ENCODE measurements around the gene HOXD10.
A peak's percentile ranks its signal among the peaks of the same experiment; 100 is the strongest.

The HOXD10 gene

GRCh38 chr2:176082824-176083751, 33.5 kb upstream of the HOXD10 start:
- peak; percentile 61 for DNase-seq (ENCODE audit: low spot score)
- no peak overlapping the region for H3K27ac ChIP-seq
- no peak for TF ChIP-seq CTCF (IDR thresholded peaks at IDR 0.05)
- peak overlapping the region; percentile 28 for H3K4me3 ChIP-seq

- no peak within 1 kb of the TSS for H3K27ac ChIP-seq
- H3K4me3 ChIP-seq, result peak within 1 kb of the TSS; percentile 28
- TF ChIP-seq CTCF (IDR thresholded peaks at IDR 0.05), result no peak
- DNase-seq (ENCODE audit: low spot score), result peak; percentile 36
Observed at GRCh38 chr2:176083796-176084261, 32.7 kb upstream of the HOXD10 start, which contains the start of gene EVX2. Gene EVX2 (minus strand): TSS chr2:176083962. CDS start chr2:176083776, 186 bp downstream.

DNA sequence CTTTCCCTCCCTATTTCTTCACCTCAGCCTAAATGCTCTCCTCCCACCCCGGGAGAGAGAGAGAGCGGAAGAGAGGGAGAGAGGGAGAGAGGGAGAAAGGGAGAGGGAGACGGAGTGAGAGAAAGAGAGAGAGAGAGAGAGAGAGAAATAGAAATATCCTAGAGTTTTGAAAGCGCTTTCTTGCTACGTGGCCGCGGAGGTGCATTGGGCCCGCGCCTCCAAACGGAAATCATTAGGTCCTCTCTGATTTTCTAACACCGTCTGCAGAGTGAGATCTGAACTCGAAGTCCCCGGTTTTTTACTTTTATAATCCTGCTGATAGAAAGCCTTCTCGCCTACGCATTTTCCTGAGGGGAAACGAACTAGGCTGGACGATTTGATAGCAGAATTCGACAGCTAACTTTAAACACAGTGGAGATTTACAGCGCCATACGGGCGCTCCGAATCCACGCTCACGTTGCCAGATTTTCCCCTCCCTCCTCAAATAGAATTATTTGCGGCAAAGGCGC, 31.9 kb upstream of the HOXD10 start:
- no peak overlapping the region for H3K27ac ChIP-seq
- DNase-seq (ENCODE audit: low spot score), result peak; percentile 1
- no peak overlapping the region for H3K4me3 ChIP-seq
- TF ChIP-seq CTCF (IDR thresholded peaks at IDR 0.05), result no peak

DNA sequence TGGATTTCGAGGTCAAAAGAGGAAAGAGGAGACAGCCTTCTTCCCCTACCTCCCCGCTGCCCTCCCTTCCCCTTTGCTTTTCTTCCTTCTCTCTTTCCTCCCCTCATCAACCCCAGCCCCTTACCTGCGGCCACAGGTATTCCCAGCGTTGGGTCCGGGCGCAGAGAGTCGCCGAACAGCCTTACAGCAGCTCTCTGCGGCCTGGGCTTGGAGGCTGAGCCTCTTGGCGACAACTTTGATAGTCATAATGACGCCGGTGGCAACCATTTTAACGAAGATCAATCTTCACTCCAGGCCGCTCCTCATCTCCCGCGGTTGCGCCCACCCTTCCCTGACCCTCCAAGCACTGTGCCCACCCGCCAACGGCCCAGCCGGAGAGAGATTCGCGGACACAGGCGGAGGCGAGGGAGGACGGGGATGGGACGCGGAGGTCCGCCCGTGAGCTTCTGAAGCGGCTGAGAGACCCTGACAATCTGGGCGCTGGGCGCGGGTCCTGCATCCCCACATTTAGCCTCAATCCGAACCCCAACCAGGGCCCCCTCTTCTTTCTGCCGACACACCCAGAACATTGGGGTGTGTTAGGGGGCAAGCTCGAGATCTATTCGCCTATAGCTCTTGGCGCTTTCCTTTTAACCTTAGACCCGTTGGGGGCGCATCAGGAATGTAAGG, 31.3 kb upstream of the HOXD10 start:
- DNase-seq (ENCODE audit: low spot score), result peak; percentile 47
- Histone ChIP-seq H3K27ac (no peak overlapping the region), H3K4me3 (peak overlapping the region; percentile 25)
- TF ChIP-seq CTCF (IDR thresholded peaks at IDR 0.05), result no peak

DNA sequence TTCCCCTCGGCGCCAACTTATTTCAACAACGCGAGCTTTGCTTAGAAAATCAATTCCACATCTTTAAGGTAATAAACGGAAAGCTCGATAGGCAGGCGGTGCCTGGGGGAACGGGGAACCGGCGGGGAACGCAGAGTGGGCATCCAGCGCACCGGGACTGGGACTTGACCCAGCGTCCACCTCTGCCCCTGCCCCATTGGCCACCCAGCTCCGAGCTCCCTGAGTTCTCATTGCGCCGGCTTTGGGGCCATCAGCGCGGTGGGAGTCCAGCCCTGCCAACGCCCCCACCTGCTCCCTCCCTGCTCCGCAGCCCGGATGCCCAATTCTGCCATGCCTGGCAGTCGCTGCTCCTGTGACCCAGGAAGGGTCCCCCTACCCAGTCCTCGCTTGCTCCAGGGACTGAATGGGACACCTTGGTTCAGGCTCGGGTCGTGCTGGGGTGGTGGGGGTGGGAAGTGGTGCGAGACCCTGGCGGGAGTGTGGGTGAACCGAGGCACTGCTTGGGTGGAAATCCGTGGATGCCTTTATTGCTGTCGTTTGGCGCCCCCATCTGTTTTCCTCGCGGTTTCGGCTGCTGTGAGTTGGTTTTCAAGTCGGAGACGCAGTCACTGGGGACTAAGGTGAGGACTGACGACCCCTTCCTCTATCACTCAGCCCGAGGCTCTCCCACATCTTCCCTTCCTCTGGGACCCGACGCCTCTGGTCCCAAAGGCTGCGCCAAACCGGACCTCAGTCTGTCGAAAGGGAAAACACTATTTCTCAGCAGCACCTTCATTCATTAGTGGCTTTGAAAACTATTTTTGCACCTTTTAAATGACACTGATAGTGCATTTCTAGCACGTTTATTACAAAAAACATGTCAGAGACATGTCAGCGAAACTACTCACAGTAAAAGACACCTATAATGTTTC, 30.5 kb upstream of the HOXD10 start:
- peak; percentile 20 for TF ChIP-seq CTCF (IDR thresholded peaks at IDR 0.05)
- peak overlapping the region; percentile 41 for H3K4me3 ChIP-seq
- peak; percentile 67 for DNase-seq (ENCODE audit: low spot score)
- no peak overlapping the region for H3K27ac ChIP-seq

DNA sequence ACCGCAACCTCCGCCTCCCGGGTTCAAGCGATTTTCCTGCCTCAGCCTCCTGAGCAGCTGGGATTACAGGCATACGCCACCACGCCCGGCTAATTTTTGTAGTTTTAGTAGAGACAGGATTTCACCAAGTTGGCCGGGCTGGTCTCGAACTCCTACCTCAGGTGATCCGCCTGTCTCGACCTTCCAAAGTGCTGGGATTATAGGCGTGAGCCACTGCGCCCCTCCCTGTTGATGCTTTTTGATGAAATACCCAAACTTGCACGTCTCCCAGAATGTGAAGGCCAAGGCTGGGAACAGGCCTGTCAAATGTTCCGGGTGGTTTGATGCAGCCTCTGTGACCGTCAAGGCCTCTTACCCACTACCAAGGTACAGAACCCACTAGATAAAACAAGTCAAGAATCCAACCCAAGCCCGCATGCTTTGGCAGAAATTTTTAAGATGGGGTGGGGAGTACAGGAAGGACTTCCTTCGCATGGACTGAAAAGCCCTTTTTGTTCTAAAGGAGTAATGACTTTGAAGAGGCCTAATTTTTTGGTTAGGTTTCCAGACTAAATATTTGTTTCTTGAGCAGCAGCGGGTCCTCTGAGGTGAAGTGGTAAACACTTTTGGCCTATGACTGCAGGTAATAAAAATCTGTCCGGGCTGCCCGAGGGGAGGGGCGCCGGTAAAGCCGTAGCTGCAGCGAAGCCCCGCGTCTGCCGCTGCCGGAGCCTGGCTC, 29.1 kb upstream of the HOXD10 start:
- Histone ChIP-seq H3K4me3 (peak overlapping the region; percentile 52), H3K27ac (no peak overlapping the region)
- TF ChIP-seq CTCF (IDR thresholded peaks at IDR 0.05), result no peak
- peak; percentile 41 for DNase-seq (ENCODE audit: low spot score)
